ENCODE results near the gene CDH4. TPM values are rescaled to one million over a fixed set of nuclear protein-coding genes. Genes with fewer than 3 reads are reported as not detected.

The CDH4 gene
- total RNA-seq, 2 experiments from 2014 or later, result 0.11 to 0.18 TPM

- Mint-ChIP-seq H3K9me3 (no peaks in the 10 kb centered on the region), H3K27me3 (no peaks in the 10 kb centered on the region), H3K36me3 (ENCODE audit: low read depth) (no peaks in the 10 kb centered on the region), H3K4me1 (ENCODE audit: low read depth) (no peaks in the 10 kb centered on the region), H3K27ac (no peak overlapping the region), H3K4me3 (no peak overlapping the region)
- POLR2A ChIA-PET, result no interaction called here
- no peak for DNase-seq
- no peak for TF ChIP-seq CTCF (IDR thresholded peaks at IDR 0.05)
- CTCF ChIA-PET, result no interaction called here
- intact Hi-C loops (cut with micrococcal nuclease), result no loop called here
- no peak for ATAC-seq
Measured at GRCh38 chr20:61516346-61517208, 264.5 kb downstream of the CDH4 start.

GRCh38 chr20:61517419-61517818 is 265.4 kb downstream of the CDH4 start:
- no peak overlapping the region for H3K4me3 Mint-ChIP-seq
- no peak for TF ChIP-seq CTCF (IDR thresholded peaks at IDR 0.05)
- intact Hi-C loops (cut with micrococcal nuclease), result no loop called here
- H3K4me1 Mint-ChIP-seq (ENCODE audit: low read depth), result no peaks in the 10 kb centered on the region
- no peak for ATAC-seq
- H3K27me3 Mint-ChIP-seq, result no peaks in the 10 kb centered on the region
- ChIA-PET POLR2A (no interaction called here), CTCF (no interaction called here)
- no peaks in the 10 kb centered on the region for H3K9me3 Mint-ChIP-seq
- no peaks in the 10 kb centered on the region for H3K36me3 Mint-ChIP-seq (ENCODE audit: low read depth)
- H3K27ac Mint-ChIP-seq, result no peak overlapping the region
- DNase-seq, result no peak

GRCh38 chr20:61518424-61518951 is 266.4 kb downstream of the CDH4 start:
- H3K4me3 Mint-ChIP-seq, result no peak overlapping the region
- no peaks in the 10 kb centered on the region for H3K27me3 Mint-ChIP-seq
- intact Hi-C loops (cut with micrococcal nuclease), result no loop called here
- POLR2A ChIA-PET, result no interaction called here
- H3K9me3 Mint-ChIP-seq, result no peaks in the 10 kb centered on the region
- no peaks in the 10 kb centered on the region for H3K4me1 Mint-ChIP-seq (ENCODE audit: low read depth)
- H3K27ac Mint-ChIP-seq, result no peak overlapping the region
- TF ChIP-seq CTCF (IDR thresholded peaks at IDR 0.05), result no peak
- H3K36me3 Mint-ChIP-seq (ENCODE audit: low read depth), result no peaks in the 10 kb centered on the region
- CTCF ChIA-PET, result no interaction called here
- DNase-seq, result no peak
- no peak for ATAC-seq

GRCh38 chr20:61519488-61519887 is 267.4 kb downstream of the CDH4 start:
- Mint-ChIP-seq H3K27ac (no peak overlapping the region), H3K4me3 (no peak overlapping the region), H3K36me3 (ENCODE audit: low read depth) (no peaks in the 10 kb centered on the region), H3K4me1 (ENCODE audit: low read depth) (no peaks in the 10 kb centered on the region), H3K9me3 (no peaks in the 10 kb centered on the region), H3K27me3 (no peaks in the 10 kb centered on the region)
- no peak for DNase-seq
- intact Hi-C loops (cut with micrococcal nuclease), result no loop called here
- CTCF ChIA-PET, result no interaction called here
- POLR2A ChIA-PET, result no interaction called here
- no peak for ATAC-seq
- no peak for TF ChIP-seq CTCF (IDR thresholded peaks at IDR 0.05)

GRCh38 chr20:61520076-61520892 is 268.2 kb downstream of the CDH4 start:
- no peak for DNase-seq
- POLR2A ChIA-PET, result no interaction called here
- Mint-ChIP-seq H3K36me3 (ENCODE audit: low read depth) (no peaks in the 10 kb centered on the region), H3K9me3 (no peaks in the 10 kb centered on the region), H3K27me3 (no peaks in the 10 kb centered on the region), H3K4me3 (no peak overlapping the region), H3K27ac (no peak overlapping the region), H3K4me1 (ENCODE audit: low read depth) (no peaks in the 10 kb centered on the region)
- ATAC-seq, result no peak
- TF ChIP-seq CTCF (IDR thresholded peaks at IDR 0.05), result no peak
- intact Hi-C loops (cut with micrococcal nuclease), result no loop called here
- CTCF ChIA-PET, result no interaction called here
